Hematopoietic multipotent progenitor cell (in vitro differentiated cells): ENCODE data around the gene MAPKAPK3. TPM values are rescaled to one million over a fixed set of nuclear protein-coding genes. Genes with fewer than 3 reads are reported as not detected.

Experiments
- DNase-seq, 3 donors: peaks; one replicate each; pipeline ENCODE4 v3.0.0-alpha.2; 2011 to 2015; ENCODE audit warnings: low read depth in 2 of 3, low spot score in 2 of 3
- total RNA-seq: library from RNA; depleted of rRNA; stranded (reverse); fragments of >200 nt; gene quantifications from one replicate; pipeline ENCODE4 v1.2.3, GENCODE V29; 2012

The MAPKAPK3 gene
- 263 TPM for total RNA-seq

GRCh38 chr3:50617096-50617791 is at the start of gene MAPKAPK3:
Gene MAPKAPK3 (plus strand): TSS chr3:50617151. CDS start chr3:50617566, 415 bp downstream.
- DNase-seq: peak in 2 of 3 donors; percentile 50 to 62

DNA sequence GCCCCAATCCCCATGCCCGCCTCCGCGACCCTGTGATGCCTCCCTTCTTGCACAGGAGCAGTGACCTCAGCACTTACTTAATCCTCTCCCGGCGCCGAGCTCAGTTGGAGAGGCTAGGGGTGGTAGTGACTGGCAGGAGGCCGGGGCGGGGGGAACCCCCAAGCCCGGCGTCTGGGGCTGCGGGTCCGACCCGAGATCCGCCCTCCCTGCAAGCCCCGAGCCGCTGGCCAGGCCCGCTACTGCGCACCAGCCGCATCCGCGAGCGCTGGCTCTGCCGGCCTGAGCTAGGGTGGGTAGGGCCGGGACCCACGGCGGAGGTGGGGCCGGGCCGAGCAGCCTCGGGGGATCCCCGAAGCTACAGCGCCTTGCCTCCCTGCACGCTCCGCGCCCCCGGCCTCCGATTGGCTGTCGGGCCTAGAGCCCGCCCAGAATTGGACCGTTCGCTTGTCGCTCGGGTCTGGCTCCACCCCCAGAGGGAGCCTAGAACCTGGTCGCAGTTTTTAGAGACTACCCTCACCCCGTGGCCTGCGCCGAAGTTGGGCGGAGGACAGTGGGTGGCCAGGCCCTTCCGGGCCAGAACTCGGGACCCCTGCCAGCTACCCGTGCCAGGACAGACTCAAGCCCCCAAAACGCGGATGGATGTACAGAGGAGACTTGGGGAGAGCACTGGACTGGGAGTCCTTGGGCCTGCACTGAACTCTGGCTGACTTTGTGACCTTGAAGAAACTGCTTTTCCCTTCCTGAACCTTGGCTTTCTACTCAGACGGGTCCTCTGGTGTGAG is 49.4 kb upstream of the MAPKAPK3 start, which contains the start of gene C3orf18:
Gene C3orf18 (minus strand): TSS at position 362 of the 782 bp plus-strand sequence. CDS start 2,048 bp downstream, outside the sequence.
- peak; percentile 80 to 95 (median 93) for DNase-seq

DNA sequence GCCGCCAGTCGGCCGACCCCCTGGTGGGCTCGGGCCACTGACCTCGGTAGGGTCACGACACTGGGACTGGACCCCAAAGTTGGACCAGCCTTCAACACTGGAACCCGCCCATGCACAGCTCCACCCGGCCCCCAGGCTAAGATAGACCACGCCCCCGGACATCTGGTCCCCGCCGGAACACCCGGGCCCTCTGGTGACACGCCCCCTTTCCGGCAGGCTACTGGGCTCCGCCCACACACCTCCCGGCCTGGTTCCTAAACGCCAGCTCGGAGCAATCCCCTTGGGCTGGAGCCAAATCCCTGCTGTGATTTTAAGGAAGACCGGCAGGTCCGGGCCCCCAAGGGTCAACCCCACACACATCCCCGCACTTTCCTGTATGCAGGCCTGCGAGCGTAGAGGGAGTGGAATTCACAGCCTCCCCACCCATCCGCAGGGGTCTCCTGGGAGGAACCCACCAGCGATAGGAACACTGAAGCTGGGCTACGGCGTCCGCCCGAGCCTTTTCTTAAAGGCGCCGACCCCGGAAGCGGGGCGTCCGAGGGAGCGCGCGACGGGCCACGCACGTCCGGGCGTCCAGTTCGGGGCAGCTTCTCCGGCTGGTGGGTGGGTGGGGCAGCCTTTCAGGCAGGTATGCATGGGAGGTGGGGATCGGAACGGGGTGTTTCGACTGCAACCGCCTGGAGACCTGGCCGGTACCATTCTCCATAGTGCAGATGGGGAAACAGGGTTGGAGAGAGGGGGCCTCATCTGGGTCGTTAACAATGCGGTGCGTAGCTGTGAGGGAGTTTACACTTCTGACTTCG is 47.8 kb upstream of the MAPKAPK3 start, which contains the start of gene HEMK1:
Gene HEMK1 (plus strand): TSS at position 576 of the 803 bp plus-strand sequence. CDS start 1,583 bp downstream, outside the sequence.
- peak; percentile 72 to 95 (median 94) for DNase-seq

DNA sequence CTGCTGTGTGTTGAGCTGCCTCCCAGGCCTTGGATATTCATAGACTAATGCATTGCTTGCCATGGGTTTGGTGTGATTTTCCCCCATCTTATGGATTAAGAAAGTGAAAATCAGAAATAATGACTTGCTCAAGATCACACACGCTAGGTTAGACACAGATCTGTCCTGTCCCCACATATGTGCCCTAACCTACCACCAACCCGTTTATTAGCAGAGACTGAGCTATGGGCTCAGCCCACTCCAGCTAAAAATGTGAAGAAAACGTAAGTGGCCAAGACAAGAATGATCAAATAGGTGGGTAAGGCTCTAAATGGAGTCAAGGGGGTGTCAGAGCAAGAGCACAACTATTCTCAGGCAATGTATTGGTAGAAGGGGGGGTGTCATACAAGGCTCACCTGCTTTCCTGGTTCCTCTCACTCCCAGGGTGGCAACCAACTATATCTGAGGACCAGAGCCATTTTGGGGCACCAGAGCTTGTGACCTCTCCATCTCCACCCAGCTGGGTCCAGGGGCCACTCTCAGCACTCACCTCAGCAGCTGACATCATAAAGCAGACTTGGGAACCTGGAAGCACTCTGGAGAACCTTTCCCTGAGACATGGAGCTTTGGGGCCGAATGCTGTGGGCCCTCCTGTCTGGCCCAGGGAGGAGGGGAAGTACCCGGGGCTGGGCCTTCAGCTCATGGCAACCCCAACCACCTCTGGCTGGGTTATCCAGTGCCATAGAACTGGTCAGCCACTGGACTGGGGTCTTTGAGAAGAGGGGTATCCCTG is 46.3 kb upstream of the MAPKAPK3 start:
- no peak for DNase-seq

GRCh38 chr3:50571486-50571885 is 45.5 kb upstream of the MAPKAPK3 start:
- no peak for DNase-seq

- DNase-seq: peak; percentile 66 to 86 (median 72)
Observed at GRCh38 chr3:50572158-50572557, 44.8 kb upstream of the MAPKAPK3 start.

GRCh38 chr3:50572801-50573371 is 44.1 kb upstream of the MAPKAPK3 start:
- DNase-seq: no peak

- no peak for DNase-seq
Observed at GRCh38 chr3:50573566-50574443, 43.1 kb upstream of the MAPKAPK3 start.

GRCh38 chr3:50574444-50574831 is 42.5 kb upstream of the MAPKAPK3 start:
- no peak for DNase-seq

- DNase-seq: no peak
Observed at GRCh38 chr3:50575372-50575771, 41.6 kb upstream of the MAPKAPK3 start.

- DNase-seq: no peak
Observed at GRCh38 chr3:50577348-50577747, 39.6 kb upstream of the MAPKAPK3 start.

- DNase-seq: no peak
Observed at GRCh38 chr3:50580683-50581458, 36.1 kb upstream of the MAPKAPK3 start.

- DNase-seq: no peak
Observed at GRCh38 chr3:50581459-50581842, 35.5 kb upstream of the MAPKAPK3 start.

DNA sequence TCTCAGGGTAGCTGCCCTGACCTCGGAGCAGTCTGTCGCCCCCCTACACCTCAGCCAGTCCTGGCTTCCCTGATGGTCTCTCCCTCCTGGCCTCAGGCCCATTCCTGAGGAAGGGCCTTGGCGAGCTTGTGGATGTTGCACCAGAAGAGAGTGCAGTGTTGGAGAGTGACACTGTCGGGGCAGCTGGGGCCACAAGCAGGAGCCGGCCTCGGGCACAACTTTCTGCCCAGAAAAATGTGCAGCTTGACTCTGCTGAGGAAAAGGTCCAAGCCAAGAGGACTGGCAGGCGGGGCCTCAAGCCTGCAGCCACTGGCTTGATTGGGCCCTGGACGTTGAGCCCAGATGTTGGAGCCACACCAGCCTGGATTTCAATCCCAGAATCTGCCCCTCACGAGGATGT is 34.9 kb upstream of the MAPKAPK3 start:
- no peak for DNase-seq

DNA sequence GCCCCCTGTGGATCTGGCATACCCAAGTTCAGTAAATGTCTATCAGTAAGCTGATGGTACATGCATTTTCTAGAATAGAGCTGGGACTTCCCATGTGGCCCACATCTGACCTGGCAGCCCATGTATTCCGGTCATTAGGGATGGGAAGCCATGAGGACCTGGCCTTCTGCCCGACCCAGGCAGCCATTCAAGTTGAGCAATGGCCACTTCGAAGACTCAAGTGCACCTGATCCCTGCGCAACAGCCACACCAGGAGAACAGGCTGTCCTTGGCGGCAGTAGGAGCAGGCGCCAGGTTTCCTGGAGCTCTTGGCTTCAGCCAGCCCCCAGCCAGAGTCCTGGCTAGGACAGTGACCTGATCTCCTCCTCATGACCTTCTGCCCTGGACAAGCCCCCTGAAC is 33.1 kb upstream of the MAPKAPK3 start:
- DNase-seq: no peak

DNA sequence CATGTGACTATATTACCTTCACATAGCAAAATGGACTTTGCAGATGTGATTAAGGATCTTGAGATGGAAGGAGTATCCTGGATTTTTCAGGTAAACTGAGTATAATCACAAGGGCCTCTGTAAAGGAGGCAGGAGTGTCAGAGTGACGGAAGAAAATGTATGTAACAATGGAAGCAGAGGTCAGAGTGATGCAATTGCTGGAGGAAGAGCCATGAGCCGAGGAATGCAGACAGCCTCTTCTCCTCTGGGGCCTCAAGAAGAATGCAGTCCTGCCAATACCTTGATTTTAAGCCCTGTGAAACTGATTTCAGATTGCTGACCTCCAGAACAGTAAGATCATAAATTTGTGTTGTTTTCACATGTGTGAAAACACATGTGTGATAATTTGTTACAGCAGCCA is 32.6 kb upstream of the MAPKAPK3 start:
- no peak for DNase-seq

- no peak for DNase-seq
Observed at GRCh38 chr3:50585919-50586762, 30.8 kb upstream of the MAPKAPK3 start.
